DMS79 treated with DMSO at 0.1 percent for 48 hours (cell line): ENCODE measurements around the gene TM9SF1.

Source experiments
- DNase-seq: peaks from one replicate; lab custom pipeline; 2025; lab: John Stamatoyannopoulos, UW

TM9SF1 gene

GRCh38 chr14:24179294-24179960, 15.8 kb downstream of the TM9SF1 start:
- DNase-seq: no peak

- no peak for DNase-seq
Measured at GRCh38 chr14:24178399-24179178, 16.7 kb downstream of the TM9SF1 start.

- DNase-seq: no peak
Measured at GRCh38 chr14:24177891-24178290, 17.4 kb downstream of the TM9SF1 start.

DNA sequence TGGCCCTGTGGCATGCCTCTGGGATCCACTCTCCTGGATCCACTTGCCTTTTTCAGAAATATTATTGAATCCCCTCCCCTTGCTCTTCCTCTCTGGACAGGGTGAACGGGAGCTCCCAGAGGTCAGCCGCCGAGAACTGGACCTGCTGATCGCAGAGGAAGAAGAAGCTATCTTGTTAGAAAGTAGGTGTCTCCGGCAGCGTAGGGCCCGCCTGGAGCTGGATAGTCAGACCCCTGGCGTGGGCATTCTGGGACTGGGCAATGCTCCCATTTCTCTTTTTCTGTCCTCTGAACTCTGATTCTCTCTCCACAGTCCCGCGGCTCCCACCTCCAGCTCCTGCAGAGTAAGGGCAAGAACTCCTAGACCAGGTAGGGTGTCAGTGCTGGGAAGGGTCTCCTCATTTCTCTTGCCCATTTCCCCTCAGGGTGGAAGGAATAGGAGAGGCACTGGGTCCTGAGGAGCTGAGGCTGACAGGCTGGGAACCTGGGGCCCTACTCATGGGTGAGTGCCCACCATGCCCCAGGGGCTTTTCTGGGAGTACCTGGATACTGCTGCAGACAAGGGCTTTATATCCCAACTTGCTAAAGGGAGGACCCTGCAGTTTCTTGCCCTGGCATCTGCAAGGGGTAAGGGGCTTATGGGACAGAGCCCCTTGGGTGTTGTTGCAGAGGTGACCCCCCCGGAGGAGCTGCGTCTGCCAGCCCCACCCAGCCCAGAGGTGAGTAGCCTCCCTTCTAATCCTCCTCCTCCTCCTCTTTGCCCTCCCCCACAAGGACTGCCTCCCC, 18.0 kb downstream of the TM9SF1 start:
- DNase-seq: no peak

GRCh38 chr14:24176599-24176998, 18.6 kb downstream of the TM9SF1 start:
- no peak for DNase-seq

DNA sequence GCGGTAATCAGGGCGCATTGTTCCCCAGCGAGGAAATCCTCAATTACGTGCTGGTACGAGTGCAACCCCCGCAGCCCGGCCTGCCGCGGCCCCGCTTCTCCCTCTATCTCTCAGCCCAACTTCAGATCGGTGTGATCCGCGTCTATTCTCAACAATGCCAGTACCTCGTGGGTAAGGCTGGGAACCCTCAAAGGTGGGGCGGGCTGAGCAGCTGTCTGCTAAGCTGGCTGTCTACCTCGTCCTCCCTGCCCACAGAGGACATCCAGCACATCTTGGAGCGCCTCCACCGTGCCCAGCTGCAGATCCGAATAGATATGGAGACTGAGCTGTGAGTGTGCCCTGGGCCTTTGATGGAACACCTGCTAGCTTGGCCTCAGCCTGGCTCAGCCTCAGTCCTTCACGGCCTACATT, 22.4 kb downstream of the TM9SF1 start:
- DNase-seq: peak; percentile 36

- DNase-seq: peak; percentile 48
Measured at GRCh38 chr14:24172261-24172860, 22.9 kb downstream of the TM9SF1 start.

- peak; percentile 100 for DNase-seq
Measured at GRCh38 chr14:24171422-24172260, 23.6 kb downstream of the TM9SF1 start, which contains the start of gene REC8. TSS of gene REC8 (plus strand) at chr14:24172080. CDS start at chr14:24172553, 473 bp downstream.

DNA sequence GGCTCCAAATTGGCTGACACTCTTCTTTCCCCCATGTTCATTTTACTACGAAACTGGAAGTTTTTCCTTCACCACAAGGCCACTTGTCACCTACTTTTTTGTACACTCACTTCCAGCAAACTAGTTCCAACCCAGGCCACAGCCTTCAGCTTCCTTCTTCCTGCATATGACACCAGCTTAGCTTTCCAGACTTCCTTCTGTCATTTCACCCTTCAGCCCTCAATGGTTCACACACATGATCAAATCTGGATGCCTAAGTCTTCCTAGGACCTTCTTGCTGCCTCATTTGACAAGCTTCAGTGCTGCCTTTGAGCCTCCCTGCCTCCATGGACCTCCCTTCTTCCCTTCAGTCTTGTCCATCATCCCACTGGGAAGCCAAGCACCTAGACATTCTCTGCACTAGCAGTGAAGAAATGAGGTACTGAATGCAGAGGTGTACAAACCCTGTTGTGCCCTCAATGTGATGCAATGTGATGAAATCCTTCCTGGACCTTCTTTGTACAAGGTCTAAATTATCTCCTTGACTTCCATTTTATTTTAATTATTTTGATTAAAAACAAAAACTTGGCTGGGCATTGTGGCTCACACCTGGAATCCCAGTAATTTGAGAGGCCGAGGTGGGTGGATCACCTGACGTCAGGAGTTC, 27.6 kb downstream of the TM9SF1 start:
- DNase-seq: no peak

DNA sequence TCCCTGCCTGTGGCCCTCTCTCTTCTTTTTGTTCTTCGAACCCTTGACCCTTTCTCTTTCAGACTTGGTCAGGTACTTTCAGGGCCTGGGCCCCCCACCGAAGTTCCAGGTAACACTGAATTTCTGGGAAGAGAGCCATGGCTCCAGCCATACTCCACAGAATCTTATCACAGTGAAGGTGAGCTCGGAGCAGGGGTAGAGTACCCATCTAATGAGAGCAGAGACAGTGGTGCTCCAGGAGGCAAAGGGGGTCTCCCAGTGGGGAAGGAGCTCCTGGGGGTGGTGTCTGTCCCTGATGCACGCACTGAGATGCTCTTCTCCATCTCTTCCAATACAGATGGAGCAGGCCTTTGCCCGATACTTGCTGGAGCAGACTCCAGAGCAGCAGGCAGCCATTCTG, 29.5 kb downstream of the TM9SF1 start:
- DNase-seq: no peak

GRCh38 chr14:24164518-24164991, 30.7 kb downstream of the TM9SF1 start:
- no peak for DNase-seq

DNA sequence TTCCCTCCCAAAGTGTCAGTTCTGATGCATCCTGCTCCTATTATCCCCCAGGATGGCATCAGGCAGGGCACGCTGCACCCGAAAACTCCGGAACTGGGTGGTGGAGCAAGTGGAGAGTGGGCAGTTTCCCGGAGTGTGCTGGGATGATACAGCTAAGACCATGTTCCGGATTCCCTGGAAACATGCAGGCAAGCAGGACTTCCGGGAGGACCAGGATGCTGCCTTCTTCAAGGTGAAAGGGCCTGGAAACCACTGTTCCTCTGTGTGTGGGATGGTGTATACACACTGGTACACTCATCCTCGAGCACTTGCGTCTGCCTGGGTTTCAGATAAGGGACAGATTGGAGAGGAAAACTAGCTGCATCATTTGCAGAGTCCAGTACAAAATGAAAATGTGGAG, 33.1 kb downstream of the TM9SF1 start:
- no peak for DNase-seq

- DNase-seq: peak; percentile 99
Measured at GRCh38 chr14:24160850-24161804, 34.1 kb downstream of the TM9SF1 start, which contains the start of gene IRF9. TSS of gene IRF9 (plus strand) at chr14:24161265. CDS start at chr14:24162145, 880 bp downstream.

DNA sequence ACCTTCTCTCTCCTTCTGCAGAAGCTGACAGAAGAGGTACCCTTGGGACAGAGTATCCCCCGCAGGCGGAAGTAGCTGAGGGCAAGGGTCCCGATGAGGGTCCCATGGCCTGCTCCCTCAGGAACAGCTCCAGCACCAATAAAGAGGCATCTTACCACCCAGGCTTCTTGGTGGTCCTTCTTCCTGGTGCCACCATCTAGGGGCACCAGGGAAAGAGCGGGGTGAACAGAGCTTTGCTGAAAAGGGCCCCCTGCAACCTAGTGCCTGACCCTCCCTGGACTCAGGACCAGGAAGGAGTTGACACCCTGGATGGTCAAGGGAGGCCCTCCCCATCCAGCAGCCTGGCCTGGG, 34.8 kb downstream of the TM9SF1 start:
- DNase-seq: no peak

GRCh38 chr14:24159777-24160498, 35.3 kb downstream of the TM9SF1 start:
- no peak for DNase-seq

- no peak for DNase-seq
Measured at GRCh38 chr14:24157331-24157730, 37.9 kb downstream of the TM9SF1 start.

- DNase-seq: no peak
Measured at GRCh38 chr14:24156840-24157239, 38.4 kb downstream of the TM9SF1 start.

DNA sequence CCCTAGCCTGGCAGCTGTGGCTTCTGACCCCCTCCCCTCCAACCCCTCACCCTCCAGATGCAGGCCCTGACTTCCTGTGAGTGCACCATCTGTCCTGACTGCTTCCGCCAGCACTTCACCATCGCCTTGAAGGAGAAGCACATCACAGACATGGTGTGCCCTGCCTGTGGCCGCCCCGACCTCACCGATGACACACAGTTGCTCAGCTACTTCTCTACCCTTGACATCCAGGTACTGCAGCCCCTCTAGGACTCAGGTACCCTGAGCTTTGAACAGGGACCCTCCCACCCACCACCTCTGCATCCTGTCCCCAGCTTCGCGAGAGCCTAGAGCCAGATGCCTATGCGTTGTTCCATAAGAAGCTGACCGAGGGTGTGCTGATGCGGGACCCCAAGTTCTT, 40.1 kb downstream of the TM9SF1 start:
- DNase-seq: no peak
